H1 (cell line): Measurements from ENCODE around the gene APOC1. TPM values are rescaled to one million over a fixed set of nuclear protein-coding genes. Genes with fewer than 3 reads are reported as not detected.

ENCODE experiments used
- CTCF ChIA-PET: fragments of 300-600 bp; sonication (Branson Sonifier 250); formaldehyde crosslinking; loops from one replicate; lab custom pipeline; 2021; ENCODE audit not compliant: partially characterized antibody; lab: Charles Lee
- POLR2A ChIA-PET: fragments of 300-600 bp; sonication (Branson Sonifier 250); formaldehyde crosslinking; loops from one replicate; lab custom pipeline; 2021; ENCODE audit warnings: inconsistent platforms; ENCODE audit not compliant: partially characterized antibody; lab: Charles Lee
- DNase-seq, 2 experiments: peaks; one replicate each; pipeline versions ENCODE4 v3.0.0 to v3.0.0-alpha.2; 2010 to 2022; ENCODE audit warnings: low spot score in 2 of 2, low read depth in 1 of 2, mixed read lengths in 1 of 2
- FAIRE-seq: peaks from 2 replicates; lab custom pipeline; 2011; peaks lifted over from hg19 to GRCh38; lab: Jason Lieb, UNC
- H2AFZ ChIP-seq: 2 replicates; pipeline ENCODE4 v1.8.1; 2012; ENCODE audit warnings: low read length, inconsistent platforms
- H2AK5ac ChIP-seq: 2 replicates; pipeline ENCODE4 v1.6.1; 2013; ENCODE audit warnings: low read depth, low read length
- H2BK120ac ChIP-seq: replicated peaks from 2 replicates; pipeline ENCODE3; 2013; ENCODE audit warnings: low read depth, low read length, inconsistent platforms
- H2BK12ac ChIP-seq: 2 replicates; pipeline ENCODE4 v1.6.1; 2013; ENCODE audit warnings: low read depth, low read length
- H2BK15ac ChIP-seq: 2 replicates; pipeline ENCODE4 v1.6.1; 2013; ENCODE audit warnings: low read length
- H2BK20ac ChIP-seq: 2 replicates; pipeline ENCODE4 v1.6.1; 2013; ENCODE audit warnings: low read length
- H2BK5ac ChIP-seq: 2 replicates; pipeline ENCODE4 v1.6.1; 2013; ENCODE audit warnings: low read depth, low read length
- H3K14ac ChIP-seq: 2 replicates; pipeline ENCODE4 v1.6.1; 2013; ENCODE audit warnings: inconsistent platforms; ENCODE audit not compliant: insufficient read length
- H3K18ac ChIP-seq: 2 replicates; pipeline ENCODE4 v1.6.1; 2013; ENCODE audit warnings: low read length; ENCODE audit errors: extremely low read depth
- H3K23ac ChIP-seq: 2 replicates; pipeline ENCODE4 v1.6.1; 2013; ENCODE audit warnings: inconsistent platforms; ENCODE audit not compliant: insufficient read length
- H3K23me2 ChIP-seq: 2 replicates; pipeline ENCODE4 v1.6.1; 2013; ENCODE audit warnings: low read depth, low read length
- H3K27ac ChIP-seq: 2 replicates; pipeline ENCODE4 v1.6.1; 2011; ENCODE audit warnings: low read depth, low read length, inconsistent platforms
- H3K27me3 ChIP-seq, 4 experiments: replicated peaks in 1 of 4; 1 replicate in 1 of 4; 2 replicates in 3 of 4; pipeline versions ENCODE4 v1.6.1 to v1.8.1; 2011 to 2013; ENCODE audit warnings: low read length in 3 of 4, mild to moderate bottlenecking in 3 of 4, inconsistent platforms in 2 of 4, mixed read lengths in 2 of 4, moderate library complexity in 1 of 4; ENCODE audit not compliant: control insufficient read depth in 3 of 4, insufficient read depth in 3 of 4; ENCODE audit errors: extremely low read depth in 1 of 4
- H3K36me3 ChIP-seq, 4 experiments: 2 replicates each; pipeline versions ENCODE4 v1.6.1 to v1.8.1; 2011 to 2013; ENCODE audit warnings: mild to moderate bottlenecking in 4 of 4, low read length in 3 of 4, moderate library complexity in 2 of 4, control low read depth in 1 of 4, inconsistent platforms in 1 of 4; ENCODE audit not compliant: insufficient read depth in 4 of 4, control insufficient read depth in 2 of 4
- H3K4ac ChIP-seq: replicated peaks from 2 replicates; pipeline ENCODE3; 2013; ENCODE audit warnings: low read length, low read depth, mixed read lengths, inconsistent platforms; ENCODE audit not compliant: insufficient read length
- H3K4me1 ChIP-seq, 4 experiments: replicated peaks in 1 of 4; 1 replicate in 1 of 4; 2 replicates in 3 of 4; pipeline versions ENCODE4 v1.6.1 to v1.8.1; 2011 to 2013; ENCODE audit warnings: low read length in 3 of 4, inconsistent platforms in 2 of 4, mixed read lengths in 1 of 4; ENCODE audit not compliant: insufficient read depth in 4 of 4, control insufficient read depth in 3 of 4
- H3K4me2 ChIP-seq, 2 experiments: 2 replicates each; pipeline versions ENCODE4 v1.6.1 to v1.8.1; 2011 to 2013; ENCODE audit warnings: low read depth in 2 of 2, low read length in 2 of 2, control low read depth in 1 of 2, inconsistent platforms in 1 of 2, mild to moderate bottlenecking in 1 of 2; ENCODE audit not compliant: insufficient read depth in 1 of 2
- H3K4me3 ChIP-seq, 4 experiments: fragments of 200-600, 300-600 bp in 1 of 4; sonication (generic), shearing (Covaris generic), sonication (Bioruptor Twin) in 1 of 4; 2 replicates each; pipeline versions ENCODE4 v1.5.1 to v1.8.1; 2011 to 2016; ENCODE audit warnings: low read length in 4 of 4, low read depth in 3 of 4, control low read depth in 2 of 4, inconsistent platforms in 2 of 4, mild to moderate bottlenecking in 2 of 4, mixed read lengths in 1 of 4, moderate library complexity in 1 of 4; ENCODE audit not compliant: insufficient read depth in 2 of 4; ENCODE audit errors: extremely low read depth in 1 of 4
- H3K56ac ChIP-seq: replicated peaks from 2 replicates; pipeline ENCODE3; 2013; ENCODE audit warnings: low read depth, mild to moderate bottlenecking, mixed read lengths, low read length, inconsistent platforms; ENCODE audit not compliant: insufficient read length
- H3K79me1 ChIP-seq: 2 replicates; pipeline ENCODE4 v1.6.1; 2013; ENCODE audit warnings: low read depth, low read length, control low read depth
- H3K79me2 ChIP-seq, 2 experiments: 2 replicates each; pipeline versions ENCODE4 v1.6.1 to v1.8.1; 2012 to 2013; ENCODE audit warnings: low read length in 2 of 2, mild to moderate bottlenecking in 2 of 2, inconsistent platforms in 1 of 2; ENCODE audit not compliant: insufficient read depth in 2 of 2, control insufficient read depth in 1 of 2
- H3K9ac ChIP-seq, 4 experiments: replicated peaks in 1 of 4; 1 replicate in 1 of 4; 2 replicates in 3 of 4; pipeline versions ENCODE4 v1.6.1 to v1.8.1; 2011 to 2013; ENCODE audit warnings: low read depth in 3 of 4, low read length in 3 of 4, control low read depth in 2 of 4, mild to moderate bottlenecking in 2 of 4, moderate library complexity in 2 of 4, inconsistent platforms in 1 of 4; ENCODE audit errors: extremely low read depth in 1 of 4
- H3K9me3 ChIP-seq, 2 experiments: 2 replicates each; pipeline versions ENCODE4 v1.6.1 to v1.8.1; 2012 to 2013; ENCODE audit warnings: mild to moderate bottlenecking in 2 of 2, moderate library complexity in 2 of 2, control low read depth in 1 of 2, inconsistent platforms in 1 of 2, low read depth in 1 of 2, low read length in 1 of 2, mixed read lengths in 1 of 2; ENCODE audit not compliant: insufficient read depth in 2 of 2
- H4K20me1 ChIP-seq, 2 experiments: replicated peaks in 1 of 2; 2 replicates each; pipeline versions ENCODE3 to v1.8.1; 2011 to 2013; ENCODE audit warnings: inconsistent platforms in 2 of 2, low read length in 2 of 2, mild to moderate bottlenecking in 1 of 2; ENCODE audit not compliant: insufficient read depth in 2 of 2, control insufficient read depth in 1 of 2
- H4K5ac ChIP-seq: 2 replicates; pipeline ENCODE4 v1.6.1; 2013; ENCODE audit warnings: low read length, low read depth, mixed read lengths, inconsistent platforms; ENCODE audit not compliant: insufficient read length
- H4K8ac ChIP-seq: 2 replicates; pipeline ENCODE4 v1.8.0; 2013; ENCODE audit warnings: mild to moderate bottlenecking, moderate library complexity, low read length, inconsistent platforms; ENCODE audit not compliant: insufficient read depth; ENCODE audit errors: extremely low read depth
- H4K91ac ChIP-seq: replicated peaks from 2 replicates; pipeline ENCODE3; 2013; ENCODE audit warnings: low read length, mixed read lengths, inconsistent platforms; ENCODE audit not compliant: insufficient read length
- ASH2L ChIP-seq: fragments of 200-600, 300-600 bp; sonication (generic); IDR thresholded peaks from one replicate; pipeline ENCODE4 v1.7.1; 2017; ENCODE audit warnings: low read length
- BRCA1 ChIP-seq: IDR thresholded peaks from 2 replicates; pipeline ENCODE4 v1.6.1; 2012; ENCODE audit warnings: low read depth, low read length, improper control_type of control experiment
- CHD1 ChIP-seq: IDR thresholded peaks from 2 replicates; pipeline ENCODE4 v1.6.1; 2012; ENCODE audit warnings: low read depth, low read length, improper control_type of control experiment
- CREB1 ChIP-seq: IDR thresholded peaks from 2 replicates; pipeline ENCODE4 v1.6.1; 2012; ENCODE audit warnings: inconsistent platforms
- CTBP2 ChIP-seq: IDR thresholded peaks from 2 replicates; pipeline ENCODE4 v1.7.0; 2011; ENCODE audit warnings: borderline replicate concordance, mild to moderate bottlenecking, moderate library complexity, mixed read lengths, low read length; ENCODE audit not compliant: insufficient read depth, insufficient read length
- EGR1 ChIP-seq: IDR thresholded peaks from 2 replicates; pipeline ENCODE4 v1.6.1; 2011; ENCODE audit warnings: low read depth, low read length, borderline replicate concordance
- EP300 ChIP-seq, 2 experiments: IDR thresholded peaks; 1 replicate in 1 of 2; 2 replicates in 1 of 2; pipeline ENCODE4 v1.6.1; 2011 to 2012; ENCODE audit warnings: low read depth in 2 of 2, low read length in 2 of 2, mild to moderate bottlenecking in 2 of 2, borderline replicate concordance in 1 of 2, inconsistent platforms in 1 of 2, moderate library complexity in 1 of 2
- KDM4A ChIP-seq: IDR thresholded peaks from one replicate; pipeline ENCODE4 v1.7.1; 2012; ENCODE audit warnings: low read depth, mild to moderate bottlenecking, moderate library complexity, low read length, inconsistent platforms; ENCODE audit not compliant: severe bottlenecking
- KDM5A ChIP-seq: fragments of 200-600 bp; IDR thresholded peaks from 2 replicates; pipeline ENCODE4 v1.7.1; 2012; ENCODE audit warnings: mild to moderate bottlenecking, low read length, inconsistent platforms, mixed read lengths
- PHF8 ChIP-seq: fragments of 200-600 bp; sonication (generic); conservative IDR thresholded peaks from 2 replicates; pipeline ENCODE4 v1.7.1; 2012; ENCODE audit warnings: low read depth, mild to moderate bottlenecking, inconsistent platforms, low read length, moderate library complexity
- POLR2AphosphoS5 ChIP-seq: IDR thresholded peaks from 2 replicates; pipeline ENCODE4 v1.6.1; 2011; ENCODE audit warnings: low read depth, low read length
- RNF2 ChIP-seq: fragments of 200-900, 300-1000 bp; sonication (generic); IDR thresholded peaks from 2 replicates; pipeline ENCODE4 v1.7.1; 2016; ENCODE audit warnings: borderline replicate concordance, low read depth, mild to moderate bottlenecking, antibody characterized with exemption, low read length; ENCODE audit not compliant: poor library complexity, severe bottlenecking; ENCODE audit errors: missing control alignments
- TEAD4 ChIP-seq: IDR thresholded peaks from 2 replicates; pipeline ENCODE4 v1.6.1; 2012; ENCODE audit warnings: low read depth, low read length, inconsistent platforms, mixed read lengths
- ZNF274 ChIP-seq: IDR thresholded peaks from 2 replicates; pipeline ENCODE4 v1.7.0; 2012; ENCODE audit warnings: low read length, borderline replicate concordance; ENCODE audit errors: extremely low read depth
- whole genome bisulfite sequencing, 2 experiments: shearing (Covaris generic) in 1 of 2; methylation state at CpG; one replicate each; pipeline versions ENCODE4 v1.1.6 to v1.1.7; 2013 to 2015; ENCODE audit warnings: low lambda C conversion rate in 2 of 2, mixed read lengths in 2 of 2, inconsistent platforms in 1 of 2, low coverage in 1 of 2, missing lambda C conversion rate in 1 of 2; ENCODE audit not compliant: insufficient replicate concordance in 2 of 2, insufficient coverage in 1 of 2, insufficient read length in 1 of 2; ENCODE audit errors: extremely low coverage in 1 of 2, missing lambda C conversion rate in 1 of 2; 5-methylcytosine and 5-hydroxymethylcytosine counted together
- polyA plus RNA-seq, 7 experiments: library from polyadenylated mRNA; depleted of rRNA in 3 of 7; stranded (reverse) in 5 of 7; unstranded in 2 of 7; fragments of >200 nt in 5 of 7; fragments of 200-250 nt in 2 of 7; gene quantifications; 1 replicate in 5 of 7; 2 replicates in 1 of 7; 4 replicates in 1 of 7; pipeline versions ENCODE4 v1.2.1 to v1.2.3, GENCODE V29; 2011 to 2013; ENCODE audit warnings: missing spikeins in 2 of 7, mixed read lengths in 2 of 7
- total RNA-seq: library from RNA; stranded (reverse); fragmentation: NEBNext Ultra II Directional; extraction: Animal tissue kit (Norgen Biotek cat#: 25700); gene quantifications from 2 replicates; pipeline ENCODE4 v1.2.1, GENCODE V29; 2021

The APOC1 gene
- total and polyA plus RNA-seq, 2 of the 8 experiments (the other 6 are each of a cell fraction or from before 2014, with no cell fraction given) = 55.8 to 78.2 TPM

DNA sequence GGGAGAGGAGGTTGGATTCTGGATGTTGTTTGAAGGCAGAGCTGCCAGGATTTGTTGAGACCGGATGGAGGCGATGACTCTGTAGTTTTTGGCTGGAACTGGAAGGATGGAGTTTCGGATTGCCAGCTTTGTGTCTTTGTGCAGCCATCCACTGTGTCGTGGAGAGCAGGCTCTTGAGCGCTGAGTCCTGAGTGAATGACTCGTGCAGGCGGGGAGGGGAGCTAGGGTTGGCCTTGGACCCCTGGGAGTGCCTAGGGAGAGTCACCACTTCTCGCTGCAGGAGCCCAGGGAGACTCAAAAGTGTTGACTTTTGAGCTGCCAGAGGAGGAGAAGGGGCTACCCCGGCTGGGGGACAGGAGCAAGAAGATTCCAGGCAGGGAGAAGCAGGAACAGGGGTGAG, 19.5 kb upstream of the APOC1 start:
- Histone ChIP-seq H3K14ac (no peak overlapping the region), H4K91ac (no peak overlapping the region), H3K23me2 (peaks cover 13% of the 10 kb centered on the region), H3K79me2 (peaks cover 7 to 42% of the 10 kb centered on the region in 2 experiments), H2BK120ac (no peak overlapping the region), H3K9ac (no peak overlapping the region), H3K4me2 (no peak overlapping the region), H3K27ac (no peak overlapping the region), H2BK20ac (no peak overlapping the region), H3K36me3 (peaks cover 38 to 58% (median 46%) of the 10 kb centered on the region in 4 experiments), H2AFZ (no peak overlapping the region), H4K5ac (no peak overlapping the region), H2BK12ac (no peak overlapping the region), H4K8ac (no peak overlapping the region; the same call in 1 of the 2 replicates), H3K4me3 (no peak overlapping the region), H3K4ac (no peak overlapping the region), H3K79me1 (peaks cover 25% of the 10 kb centered on the region), H3K23ac (no peak overlapping the region), H3K4me1 (peaks cover 4 to 8% (median 6%) of the 10 kb centered on the region in 4 experiments; a peak in 6 of 7 replicates), H3K27me3 (no peaks in the 10 kb centered on the region), H2BK15ac (no peak overlapping the region), H2AK5ac (no peak overlapping the region), H2BK5ac (no peak overlapping the region), H3K56ac (no peak overlapping the region), H3K18ac (no peak overlapping the region), H4K20me1 (peaks cover 14 to 35% of the 10 kb centered on the region in 2 experiments), H3K9me3 (no peaks in the 10 kb centered on the region)
- FAIRE-seq (no peak), DNase-seq (no peak)
- WGBS, 2 experiments = 96% methylated on average over 9 of the region's 9 CpGs; no CpG with 5 or more reads in 1 of the 2 experiments
- ChIA-PET POLR2A (interaction anchor here (0.8 to 9.8 kb wide), 13 partner anchors 11 to 167 kb away, joined by 3 to 247 read pairs (median 3); partner anchors contain the start of genes APOE and NECTIN2), CTCF (interaction anchor here (0.8 to 2.1 kb wide), 6 partner anchors 9 to 144 kb away, joined by 3 to 17 read pairs (median 5); partner anchors contain the start of genes APOE and CLASRP)
- TF ChIP-seq TEAD4 (no peak), CTBP2 (no peak), POLR2AphosphoS5 (no peak), KDM4A (no peak), EP300 (IDR thresholded peaks at IDR 0.05; ENCODE audit: borderline replicate concordance in 1 of 2, low read depth in 2 of 2, low read length in 2 of 2) (no peak), ZNF274 (no peak), ASH2L (no peak), PHF8 (no peak), EGR1 (no peak), RNF2 (no peak), KDM5A (no peak), CREB1 (no peak), CHD1 (no peak), BRCA1 (no peak)
